Femur (tissue), 1 donor: Measurements from ENCODE around the gene ANO6.
A peak's percentile ranks its signal among the peaks of the same experiment; 100 is the strongest.

Source experiments
- DNase-seq: peaks from one replicate; pipeline ENCODE4 v3.0.0-alpha.2; 2017

ANO6 gene

DNA sequence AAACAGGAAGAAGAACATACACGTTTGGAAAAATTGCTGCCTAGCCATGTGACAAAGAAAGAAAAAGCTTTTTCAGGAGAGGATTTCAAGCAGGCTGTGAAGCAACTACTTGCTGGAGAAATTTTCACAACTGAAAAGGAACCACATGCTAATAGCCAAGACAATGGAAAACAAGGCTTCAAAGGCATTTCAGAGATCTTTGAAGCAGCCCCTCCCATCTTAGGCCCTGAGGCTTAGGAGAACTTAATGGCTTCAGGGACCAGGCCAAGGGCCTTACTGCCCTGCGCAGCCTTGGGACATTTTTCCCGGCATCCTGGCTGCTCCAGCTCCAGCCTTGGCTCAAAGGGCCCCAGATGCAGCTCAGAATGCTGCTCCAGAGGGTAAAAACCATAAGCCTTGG lies 257.7 kb downstream of the ANO6 start:
- no peak for DNase-seq

DNA sequence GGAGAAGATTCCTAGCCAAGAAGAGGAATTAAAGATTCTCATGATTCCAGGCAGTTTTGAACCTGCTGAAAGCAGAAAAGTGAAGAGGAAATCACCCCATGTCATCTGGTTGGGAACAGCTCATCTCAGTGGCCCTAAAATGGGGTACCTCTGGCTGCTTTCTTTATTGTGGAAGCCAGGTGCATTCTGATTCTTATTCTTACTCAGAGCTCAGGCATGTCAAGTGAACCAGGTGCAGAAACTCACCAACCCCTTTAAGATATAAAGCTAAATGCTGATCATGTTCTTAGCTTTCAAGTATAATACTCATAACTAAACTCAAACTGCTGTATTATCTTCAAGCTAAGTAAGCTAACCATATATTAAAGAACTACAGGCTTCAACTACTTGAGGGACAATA lies 259.7 kb downstream of the ANO6 start:
- no peak for DNase-seq

DNA sequence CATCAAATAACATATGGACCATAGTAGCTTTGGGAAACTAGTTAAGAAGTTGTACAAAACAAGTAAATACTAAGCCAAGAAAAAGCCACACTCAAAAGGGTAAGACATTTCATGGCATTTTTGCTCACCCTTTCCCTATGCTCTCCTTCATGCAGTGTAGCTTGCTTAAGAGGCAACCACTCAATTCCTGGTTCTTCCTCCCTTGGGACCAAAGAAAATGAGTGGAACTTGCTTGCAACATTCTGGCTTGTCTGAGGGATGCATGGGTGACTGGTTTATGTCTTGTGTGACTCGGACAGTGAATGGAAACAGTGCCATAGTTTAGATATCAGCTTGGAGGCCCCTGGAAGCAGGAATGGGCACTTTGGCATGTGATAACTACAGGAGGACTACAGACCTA lies 261.6 kb downstream of the ANO6 start:
- no peak for DNase-seq

DNA sequence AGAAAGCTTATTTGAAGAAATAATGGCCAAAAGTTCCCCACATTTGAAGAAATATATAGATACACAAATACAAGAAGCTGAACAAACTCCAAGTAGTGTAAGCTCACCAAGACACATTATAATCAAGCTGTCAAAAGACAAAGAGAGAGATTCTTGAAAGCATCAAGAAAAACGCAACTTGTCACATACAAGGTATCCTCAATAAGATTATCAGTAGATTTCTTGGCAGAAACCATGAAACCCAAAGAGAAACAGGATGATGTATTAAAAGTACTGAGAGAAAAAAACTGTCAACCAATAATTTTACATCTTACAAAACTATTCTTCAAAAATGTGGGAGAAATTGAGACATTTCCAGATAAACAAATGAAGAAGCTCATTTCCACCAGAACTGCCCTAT lies 263.0 kb downstream of the ANO6 start:
- DNase-seq, result no peak

DNA sequence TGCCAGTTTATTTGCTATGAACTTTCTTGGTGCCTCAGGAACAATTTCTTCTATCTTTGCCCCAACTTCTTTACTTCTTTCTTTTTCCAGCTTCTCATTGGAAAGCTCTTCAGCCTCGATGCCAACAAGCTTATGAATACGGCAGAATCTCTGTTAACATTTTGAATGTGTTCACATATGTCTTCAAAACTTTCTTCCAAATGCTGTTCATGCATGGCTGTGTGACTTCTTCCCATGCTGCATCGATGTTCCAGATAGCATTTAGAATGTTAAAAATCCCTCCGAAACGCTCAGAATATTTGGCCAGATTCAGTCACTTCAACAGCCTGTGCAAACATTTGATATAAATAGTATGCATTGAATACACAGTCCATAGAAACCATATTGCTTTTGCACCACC lies 265.9 kb downstream of the ANO6 start:
- DNase-seq, result no peak

DNA sequence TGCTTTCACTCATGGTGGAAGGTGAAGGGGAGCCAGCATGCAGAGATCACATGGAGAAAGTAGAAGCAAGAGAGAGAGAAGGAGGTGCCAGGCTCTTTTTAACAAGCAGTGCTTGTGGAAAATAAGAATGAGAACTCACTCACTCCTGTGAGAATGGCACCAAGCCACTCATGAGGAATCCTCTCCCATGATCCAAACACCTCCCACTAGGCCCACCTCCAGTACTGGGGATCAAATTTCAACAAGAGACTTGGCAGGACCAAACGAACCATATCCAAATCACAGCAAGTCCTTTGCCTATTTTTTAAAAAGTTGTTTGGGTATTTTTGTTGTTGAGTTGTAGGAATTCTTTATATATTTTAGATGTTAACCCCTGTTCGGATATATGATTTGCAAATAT lies 267.7 kb downstream of the ANO6 start:
- DNase-seq, result peak; percentile 31
